Measurements from ENCODE around the gene KRTAP2-3. TPM values are rescaled to one million over a fixed set of nuclear protein-coding genes. Genes with fewer than 3 reads are reported as not detected.

The KRTAP2-3 gene
- total and polyA plus RNA-seq, 2 of the 4 experiments (the other 2 are of a cell fraction): 1.4 to 35.2 TPM

- Histone ChIP-seq H4K8ac (ENCODE audit: low read depth in 2 of 2, low read length in 2 of 2) (no peak overlapping the region), H3K27me3 (ENCODE audit: control insufficient read depth, insufficient read depth, low read length) (no peaks in the 10 kb centered on the region; the same call in 1 of the 2 replicates), H3K4ac (ENCODE audit: low read depth, low read length) (no peak overlapping the region), H3K36me3 (ENCODE audit: control insufficient read depth, insufficient read depth, low read length) (no peaks in the 10 kb centered on the region), H3K27ac (ENCODE audit: insufficient read depth, low read length) (no peak overlapping the region), H3K18ac (ENCODE audit: low read depth, low read length) (no peak overlapping the region), H2BK15ac (ENCODE audit: low read depth, low read length) (no peak overlapping the region), H2BK20ac (ENCODE audit: low read depth, low read length) (no peak overlapping the region), H3K4me2 (ENCODE audit: low read depth, low read length) (no peak overlapping the region), H4K91ac (ENCODE audit: insufficient read depth, low read depth, low read length) (no peak overlapping the region), H3K79me1 (ENCODE audit: low read depth in 1 of 2, low read length in 2 of 2) (no peaks in the 10 kb centered on the region), H2AK5ac (ENCODE audit: low read depth, low read length) (no peak overlapping the region), H2AK9ac (replicated peaks; ENCODE audit: low read depth, low read length, poor library complexity) (no peak overlapping the region), H2BK120ac (ENCODE audit: low read depth, low read length) (no peak overlapping the region), H4K20me1 (ENCODE audit: insufficient read depth, low read length) (no peaks in the 10 kb centered on the region), H2AFZ (replicated peaks; ENCODE audit: low read length, poor library complexity) (no peak overlapping the region), H3K9me1 (ENCODE audit: insufficient read depth, low read length) (no peaks in the 10 kb centered on the region), H3K14ac (replicated peaks; ENCODE audit: low read depth, low read length) (no peak overlapping the region), H3K23ac (ENCODE audit: low read depth, low read length) (no peak overlapping the region), H3K9me3 (ENCODE audit: control insufficient read depth, insufficient read depth, low read length) (no peaks in the 10 kb centered on the region; the same call in 1 of the 2 replicates), H3K4me3 (ENCODE audit: insufficient read depth, low read depth, low read length) (no peak overlapping the region), H4K5ac (ENCODE audit: low read depth, low read length) (no peak overlapping the region), H3K56ac (ENCODE audit: extremely low read depth, insufficient read depth, low read length) (no peak overlapping the region), H2BK5ac (ENCODE audit: low read depth, low read length, poor library complexity, severe bottlenecking) (no peak overlapping the region), H3K9ac (ENCODE audit: low read depth, low read length) (no peak overlapping the region), H3K4me1 (ENCODE audit: control insufficient read depth, insufficient read depth, low read length) (no peaks in the 10 kb centered on the region)
- intact Hi-C loops (cut with micrococcal nuclease): no loop called here
- TF ChIP-seq RAD21 (IDR thresholded peaks at IDR 0.05; ENCODE audit: low read length): no peak
- TF ChIP-seq RFX5 (IDR thresholded peaks at IDR 0.05; ENCODE audit: low read depth, low read length): no peak
- no peak for TF ChIP-seq RCOR1 (IDR thresholded peaks at IDR 0.05; ENCODE audit: insufficient replicate concordance, low read length)
- CTCF ChIA-PET: no interaction called here
- POLR2A ChIA-PET (ENCODE audit: unreplicated experiment): no interaction called here
- no TSS peak for BruUV-seq (replicated peaks)
- DNase-seq (no peak), ATAC-seq (ENCODE audit: low read depth) (no peak)
- WGBS, 2 experiments (ENCODE audit: extremely low coverage in 2 of 2, insufficient read length in 1 of 2): no CpG with 5 or more reads among the region's 3 CpGs
- dilution Hi-C loops (cut with HindIII; ENCODE audit: low sequenced_read_pairs, unreplicated experiment): no loop called here
- in situ Hi-C loops (cut with MboI; ENCODE audit: low sequenced_read_pairs): no loop called here
Measured at GRCh38 chr17:41019415-41019814, 40.5 kb downstream of the KRTAP2-3 start.
